ENCODE data around the gene TRIP12.

DNA sequence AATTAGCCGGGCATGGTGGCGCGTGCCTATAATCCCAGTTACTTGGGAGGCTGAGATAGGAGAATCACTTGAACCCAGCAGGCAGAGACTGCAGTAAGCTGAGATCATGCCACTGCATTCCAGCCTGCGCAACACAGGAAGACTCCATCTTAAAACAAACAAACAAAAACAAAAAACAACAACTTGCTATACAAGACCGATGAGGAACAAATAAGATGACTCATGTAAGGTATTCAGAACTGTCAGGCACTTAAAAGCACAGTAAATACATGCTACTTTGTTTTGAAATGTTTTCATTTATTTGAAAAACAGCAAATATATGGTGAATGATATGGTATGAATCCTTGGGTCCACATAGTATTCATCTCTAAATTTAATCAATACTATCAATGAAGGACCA is 66.7 kb downstream of the TRIP12 start:
- TF ChIP-seq GABPA (IDR thresholded peaks at IDR 0.05; ENCODE audit: borderline replicate concordance, insufficient read depth, low read length) (no peak), ATF2 (IDR thresholded peaks at IDR 0.05; ENCODE audit: low read length) (no peak), MAFK (IDR thresholded peaks at IDR 0.05; ENCODE audit: low read depth, low read length) (no peak), TBP (IDR thresholded peaks at IDR 0.05; ENCODE audit: low read depth, low read length) (no peak), EZH2 (IDR thresholded peaks at IDR 0.05; ENCODE audit: low read depth, low read length, severe bottlenecking) (no peak), POLR2AphosphoS5 (IDR thresholded peaks at IDR 0.05; ENCODE audit: low read depth, low read length) (no peak), SAP30 (IDR thresholded peaks at IDR 0.05; ENCODE audit: insufficient read depth, insufficient replicate concordance, low read length) (no peak), BRCA1 (IDR thresholded peaks at IDR 0.05; ENCODE audit: low read depth, low read length) (no peak), RFX5 (IDR thresholded peaks at IDR 0.05; ENCODE audit: borderline replicate concordance, low read depth, low read length) (no peak)
- TF ChIP-seq, protein P1, sequence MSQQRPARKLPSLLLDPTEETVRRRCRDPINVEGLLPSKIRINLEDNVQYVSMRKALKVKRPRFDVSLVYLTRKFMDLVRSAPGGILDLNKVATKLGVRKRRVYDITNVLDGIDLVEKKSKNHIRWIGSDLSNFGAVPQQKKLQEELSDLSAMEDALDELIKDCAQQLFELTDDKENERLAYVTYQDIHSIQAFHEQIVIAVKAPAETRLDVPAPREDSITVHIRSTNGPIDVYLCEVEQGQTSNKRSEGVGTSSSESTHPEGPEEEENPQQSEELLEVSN (IDR thresholded peaks at IDR 0.05): no peak
- TF ChIP-seq, protein P2, sequence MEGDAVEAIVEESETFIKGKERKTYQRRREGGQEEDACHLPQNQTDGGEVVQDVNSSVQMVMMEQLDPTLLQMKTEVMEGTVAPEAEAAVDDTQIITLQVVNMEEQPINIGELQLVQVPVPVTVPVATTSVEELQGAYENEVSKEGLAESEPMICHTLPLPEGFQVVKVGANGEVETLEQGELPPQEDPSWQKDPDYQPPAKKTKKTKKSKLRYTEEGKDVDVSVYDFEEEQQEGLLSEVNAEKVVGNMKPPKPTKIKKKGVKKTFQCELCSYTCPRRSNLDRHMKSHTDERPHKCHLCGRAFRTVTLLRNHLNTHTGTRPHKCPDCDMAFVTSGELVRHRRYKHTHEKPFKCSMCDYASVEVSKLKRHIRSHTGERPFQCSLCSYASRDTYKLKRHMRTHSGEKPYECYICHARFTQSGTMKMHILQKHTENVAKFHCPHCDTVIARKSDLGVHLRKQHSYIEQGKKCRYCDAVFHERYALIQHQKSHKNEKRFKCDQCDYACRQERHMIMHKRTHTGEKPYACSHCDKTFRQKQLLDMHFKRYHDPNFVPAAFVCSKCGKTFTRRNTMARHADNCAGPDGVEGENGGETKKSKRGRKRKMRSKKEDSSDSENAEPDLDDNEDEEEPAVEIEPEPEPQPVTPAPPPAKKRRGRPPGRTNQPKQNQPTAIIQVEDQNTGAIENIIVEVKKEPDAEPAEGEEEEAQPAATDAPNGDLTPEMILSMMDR (IDR thresholded peaks at IDR 0.05; ENCODE audit: control extremely low read depth in 1 of 3, insufficient read depth in 1 of 3, low read depth in 1 of 3, low read length in 3 of 3): no peak
- TF ChIP-seq, protein P3, sequence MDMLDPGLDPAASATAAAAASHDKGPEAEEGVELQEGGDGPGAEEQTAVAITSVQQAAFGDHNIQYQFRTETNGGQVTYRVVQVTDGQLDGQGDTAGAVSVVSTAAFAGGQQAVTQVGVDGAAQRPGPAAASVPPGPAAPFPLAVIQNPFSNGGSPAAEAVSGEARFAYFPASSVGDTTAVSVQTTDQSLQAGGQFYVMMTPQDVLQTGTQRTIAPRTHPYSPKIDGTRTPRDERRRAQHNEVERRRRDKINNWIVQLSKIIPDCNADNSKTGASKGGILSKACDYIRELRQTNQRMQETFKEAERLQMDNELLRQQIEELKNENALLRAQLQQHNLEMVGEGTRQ (IDR thresholded peaks at IDR 0.05; ENCODE audit: low read length): no peak
